HEK293 (cell line): ENCODE data around the gene DPH7.

Experiments
- EGR2 ChIP-seq: fragments of 450-650 bp; formaldehyde crosslinking; IDR thresholded peaks from 2 replicates; pipeline ENCODE4 v1.5.1; 2016; ENCODE audit warnings: low read depth, missing biosample characterization, missing genetic modification characterization
- IKZF3 ChIP-seq: fragments of 450-650 bp; IDR thresholded peaks from 2 replicates; pipeline ENCODE4 v1.5.0; 2018; ENCODE audit warnings: missing biosample characterization, mild to moderate bottlenecking, missing genetic modification characterization, moderate library complexity
- KLF10 ChIP-seq: fragments of 450-650 bp; IDR thresholded peaks from 2 replicates; pipeline ENCODE4 v1.5.1; 2018; ENCODE audit warnings: missing biosample characterization, mild to moderate bottlenecking, missing genetic modification characterization
- OSR2 ChIP-seq: fragments of 450-650 bp; formaldehyde crosslinking; IDR thresholded peaks from 2 replicates; pipeline ENCODE4 v1.5.1; 2016; ENCODE audit warnings: missing biosample characterization, missing genetic modification characterization
- PRDM1 ChIP-seq: fragments of 450-650 bp; formaldehyde crosslinking; IDR thresholded peaks from 2 replicates; pipeline ENCODE4; 2016; ENCODE audit warnings: missing biosample characterization, missing genetic modification characterization
- SP7 ChIP-seq: fragments of 450-650 bp; formaldehyde crosslinking; IDR thresholded peaks from 2 replicates; pipeline ENCODE4 v1.5.1; 2016; ENCODE audit warnings: missing biosample characterization, missing genetic modification characterization
- YY1 ChIP-seq: fragments of 450-650 bp; formaldehyde crosslinking; IDR thresholded peaks from 2 replicates; pipeline ENCODE4 v1.5.1; 2018; ENCODE audit warnings: missing biosample characterization, missing genetic modification characterization
- ZBTB48 ChIP-seq: fragments of 450-650 bp; formaldehyde crosslinking; IDR thresholded peaks from 2 replicates; pipeline ENCODE4 v1.5.1; 2016; ENCODE audit warnings: missing biosample characterization, missing genetic modification characterization
- ZFHX2 ChIP-seq: fragments of 450-650 bp; formaldehyde crosslinking; conservative IDR thresholded peaks from 2 replicates; pipeline ENCODE4 v1.5.1; 2016; ENCODE audit warnings: missing biosample characterization, missing genetic modification characterization
- ZFP37 ChIP-seq: fragments of 450-650 bp; formaldehyde crosslinking; IDR thresholded peaks from 2 replicates; pipeline ENCODE4 v1.5.1; 2016; ENCODE audit warnings: missing biosample characterization, missing genetic modification characterization
- ZNF274 ChIP-seq, 2 experiments: fragments of 200-500 bp in 1 of 2; fragments of 450-650 bp in 1 of 2; sonication (Bioruptor generic) in 1 of 2; formaldehyde crosslinking in 1 of 2; IDR thresholded peaks; 2 replicates each; pipeline versions ENCODE4 v1.5.1 to v1.6.1; 2014 to 2016; ENCODE audit warnings: borderline replicate concordance in 1 of 2, inconsistent platforms in 1 of 2, low read length in 1 of 2, missing biosample characterization in 1 of 2, missing genetic modification characterization in 1 of 2
- ZNF433 ChIP-seq: fragments of 450-650 bp; formaldehyde crosslinking; IDR thresholded peaks from 2 replicates; pipeline ENCODE4 v1.5.1; 2016; ENCODE audit warnings: missing biosample characterization, missing genetic modification characterization, low read depth
- ZNF473 ChIP-seq: fragments of 450-650 bp; formaldehyde crosslinking; IDR thresholded peaks from 2 replicates; pipeline ENCODE4 v1.5.1; 2017; ENCODE audit warnings: missing biosample characterization, missing genetic modification characterization
- ZNF501 ChIP-seq: fragments of 450-650 bp; formaldehyde crosslinking; IDR thresholded peaks from 2 replicates; pipeline ENCODE4 v1.5.1; 2016; ENCODE audit warnings: missing biosample characterization, missing genetic modification characterization
- ZNF585B ChIP-seq: fragments of 450-650 bp; formaldehyde crosslinking; IDR thresholded peaks from 2 replicates; pipeline ENCODE4 v1.5.1; 2016; ENCODE audit warnings: missing biosample characterization, missing genetic modification characterization
- ZNF658 ChIP-seq: fragments of 450-650 bp; formaldehyde crosslinking; IDR thresholded peaks from 2 replicates; pipeline ENCODE4; 2016; ENCODE audit warnings: missing biosample characterization, missing genetic modification characterization
- ZNF660 ChIP-seq: fragments of 450-650 bp; IDR thresholded peaks from 2 replicates; pipeline ENCODE4 v1.5.1; 2018; ENCODE audit warnings: missing biosample characterization, mild to moderate bottlenecking, missing genetic modification characterization
- ZNF677 ChIP-seq: fragments of 450-650 bp; IDR thresholded peaks from 2 replicates; pipeline ENCODE4 v1.5.0; 2018; ENCODE audit warnings: missing biosample characterization, mild to moderate bottlenecking, missing genetic modification characterization, moderate library complexity
- ZNF747 ChIP-seq: fragments of 450-650 bp; formaldehyde crosslinking; IDR thresholded peaks from 2 replicates; pipeline ENCODE4 v1.5.1; 2016; ENCODE audit warnings: missing biosample characterization, missing genetic modification characterization
- ZNF830 ChIP-seq: fragments of 450-650 bp; IDR thresholded peaks from 2 replicates; pipeline ENCODE4 v1.5.0; 2018; ENCODE audit warnings: missing biosample characterization, missing genetic modification characterization, low read depth, mild to moderate bottlenecking, moderate library complexity
- TF ChIP-seq, protein P1 (sequence below): fragments of 450-650 bp; formaldehyde crosslinking; IDR thresholded peaks from 2 replicates; pipeline ENCODE4 v1.5.1; 2016; ENCODE audit warnings: missing biosample characterization, missing genetic modification characterization
- TF ChIP-seq, protein P2 (sequence below): fragments of 450-650 bp; formaldehyde crosslinking; IDR thresholded peaks from 2 replicates; pipeline ENCODE4 v1.5.1; 2017; ENCODE audit warnings: missing biosample characterization, missing genetic modification characterization
- TF ChIP-seq, protein P3 (sequence below): fragments of 450-650 bp; formaldehyde crosslinking; IDR thresholded peaks from 2 replicates; pipeline ENCODE4; 2016; ENCODE audit warnings: missing biosample characterization, missing genetic modification characterization
- TF ChIP-seq, protein P4 (sequence below): fragments of 450-650 bp; formaldehyde crosslinking; IDR thresholded peaks from 2 replicates; pipeline ENCODE4 v1.5.1; 2016; ENCODE audit warnings: missing biosample characterization, missing genetic modification characterization, low read depth
- TF ChIP-seq, protein P5 (sequence below): fragments of 450-650 bp; formaldehyde crosslinking; IDR thresholded peaks from 2 replicates; pipeline ENCODE4 v1.5.1; 2016; ENCODE audit warnings: missing biosample characterization, missing genetic modification characterization
- TF ChIP-seq, protein P6 (sequence below): fragments of 450-650 bp; formaldehyde crosslinking; IDR thresholded peaks from 2 replicates; pipeline ENCODE4 v1.5.1; 2016; ENCODE audit warnings: missing biosample characterization, missing genetic modification characterization, low read depth

DPH7 gene

DNA sequence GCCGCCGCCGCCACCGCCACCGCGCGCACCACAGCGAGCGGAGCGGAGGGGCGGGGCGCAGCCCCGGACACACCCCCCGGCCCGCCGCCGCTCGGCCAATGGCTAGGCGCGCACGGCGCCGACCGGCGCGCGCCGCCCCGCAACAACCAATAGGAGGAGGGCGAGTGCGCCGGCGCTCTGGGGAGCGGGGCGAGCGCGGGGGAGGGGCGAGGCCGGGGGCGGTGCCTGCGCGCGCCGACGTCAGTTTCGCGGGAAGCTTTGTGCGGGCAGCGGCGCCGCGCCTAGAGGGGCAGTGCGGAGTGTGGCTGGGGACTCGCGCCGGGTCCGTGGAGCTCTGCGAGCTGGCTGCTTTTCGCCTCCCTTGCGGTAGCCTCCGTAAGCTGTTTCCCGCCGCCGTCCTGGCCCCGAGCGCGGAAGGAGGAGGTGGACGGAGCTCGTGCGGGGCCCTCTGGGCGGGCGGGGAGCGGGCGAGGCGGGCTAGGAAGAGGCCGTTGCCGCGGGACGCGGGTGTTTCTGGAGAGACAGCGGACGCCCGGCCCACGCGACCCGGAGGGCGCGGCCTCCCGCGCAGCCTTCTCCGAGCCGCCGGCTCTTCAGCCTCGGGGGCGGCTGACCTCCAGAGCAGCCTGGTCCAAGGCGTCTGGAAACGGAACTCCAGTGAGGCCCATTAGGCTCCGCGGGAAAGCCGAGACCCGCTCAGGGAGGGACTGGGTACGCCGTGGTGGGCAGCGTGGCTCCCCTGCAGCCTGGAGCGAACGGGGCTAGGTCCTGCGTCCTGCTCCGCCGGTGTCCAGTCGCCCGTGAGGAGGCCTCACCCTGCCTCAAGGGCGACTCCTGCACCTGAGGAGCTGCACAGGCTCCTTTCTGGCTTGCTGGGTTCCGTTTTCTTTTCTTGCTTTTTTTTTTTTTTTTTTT, 12.0 kb upstream of the DPH7 start, which contains the start of gene ZMYND19 (continued):
- TF ChIP-seq, protein P1, sequence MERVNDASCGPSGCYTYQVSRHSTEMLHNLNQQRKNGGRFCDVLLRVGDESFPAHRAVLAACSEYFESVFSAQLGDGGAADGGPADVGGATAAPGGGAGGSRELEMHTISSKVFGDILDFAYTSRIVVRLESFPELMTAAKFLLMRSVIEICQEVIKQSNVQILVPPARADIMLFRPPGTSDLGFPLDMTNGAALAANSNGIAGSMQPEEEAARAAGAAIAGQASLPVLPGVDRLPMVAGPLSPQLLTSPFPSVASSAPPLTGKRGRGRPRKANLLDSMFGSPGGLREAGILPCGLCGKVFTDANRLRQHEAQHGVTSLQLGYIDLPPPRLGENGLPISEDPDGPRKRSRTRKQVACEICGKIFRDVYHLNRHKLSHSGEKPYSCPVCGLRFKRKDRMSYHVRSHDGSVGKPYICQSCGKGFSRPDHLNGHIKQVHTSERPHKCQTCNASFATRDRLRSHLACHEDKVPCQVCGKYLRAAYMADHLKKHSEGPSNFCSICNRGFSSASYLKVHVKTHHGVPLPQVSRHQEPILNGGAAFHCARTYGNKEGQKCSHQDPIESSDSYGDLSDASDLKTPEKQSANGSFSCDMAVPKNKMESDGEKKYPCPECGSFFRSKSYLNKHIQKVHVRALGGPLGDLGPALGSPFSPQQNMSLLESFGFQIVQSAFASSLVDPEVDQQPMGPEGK, result peak; percentile 69
- TF ChIP-seq ZNF274 (IDR thresholded peaks at IDR 0.05; ENCODE audit: low read length) (no peak), ZNF274 (tag by site-specific recombination; IDR thresholded peaks at IDR 0.05; ENCODE audit: borderline replicate concordance) (no peak), ZBTB48 (tag by site-specific recombination) (peak; percentile 51; the same call in 1 of the 2 replicates), ZNF585B (no peak), ZNF658 (no peak), ZFHX2 (tag by site-specific recombination) (peak; percentile 73), ZNF677 (tag by site-specific recombination) (no peak), IKZF3 (no peak), ZNF747 (tag by site-specific recombination) (no peak), KLF10 (tag by site-specific recombination) (peak; percentile 96), SP7 (tag by site-specific recombination) (peak; percentile 60), ZNF473 (tag by site-specific recombination) (no peak), EGR2 (tag by site-specific recombination) (peak; percentile 65), ZFP37 (tag by site-specific recombination) (no peak), PRDM1 (tag by site-specific recombination) (no peak), YY1 (tag by site-specific recombination) (no peak), ZNF660 (tag by site-specific recombination) (no peak; the same call in 1 of the 2 replicates), ZNF830 (no peak), ZNF501 (tag by site-specific recombination) (0 out of 2 replicates have a peak, but pooled peaks have one; percentile 66), OSR2 (tag by site-specific recombination) (no peak), ZNF433 (tag by site-specific recombination) (no peak)
- TF ChIP-seq, protein P2, sequence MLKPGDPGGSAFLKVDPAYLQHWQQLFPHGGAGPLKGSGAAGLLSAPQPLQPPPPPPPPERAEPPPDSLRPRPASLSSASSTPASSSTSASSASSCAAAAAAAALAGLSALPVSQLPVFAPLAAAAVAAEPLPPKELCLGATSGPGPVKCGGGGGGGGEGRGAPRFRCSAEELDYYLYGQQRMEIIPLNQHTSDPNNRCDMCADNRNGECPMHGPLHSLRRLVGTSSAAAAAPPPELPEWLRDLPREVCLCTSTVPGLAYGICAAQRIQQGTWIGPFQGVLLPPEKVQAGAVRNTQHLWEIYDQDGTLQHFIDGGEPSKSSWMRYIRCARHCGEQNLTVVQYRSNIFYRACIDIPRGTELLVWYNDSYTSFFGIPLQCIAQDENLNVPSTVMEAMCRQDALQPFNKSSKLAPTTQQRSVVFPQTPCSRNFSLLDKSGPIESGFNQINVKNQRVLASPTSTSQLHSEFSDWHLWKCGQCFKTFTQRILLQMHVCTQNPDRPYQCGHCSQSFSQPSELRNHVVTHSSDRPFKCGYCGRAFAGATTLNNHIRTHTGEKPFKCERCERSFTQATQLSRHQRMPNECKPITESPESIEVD (tag by site-specific recombination), result no peak
- TF ChIP-seq, protein P3, sequence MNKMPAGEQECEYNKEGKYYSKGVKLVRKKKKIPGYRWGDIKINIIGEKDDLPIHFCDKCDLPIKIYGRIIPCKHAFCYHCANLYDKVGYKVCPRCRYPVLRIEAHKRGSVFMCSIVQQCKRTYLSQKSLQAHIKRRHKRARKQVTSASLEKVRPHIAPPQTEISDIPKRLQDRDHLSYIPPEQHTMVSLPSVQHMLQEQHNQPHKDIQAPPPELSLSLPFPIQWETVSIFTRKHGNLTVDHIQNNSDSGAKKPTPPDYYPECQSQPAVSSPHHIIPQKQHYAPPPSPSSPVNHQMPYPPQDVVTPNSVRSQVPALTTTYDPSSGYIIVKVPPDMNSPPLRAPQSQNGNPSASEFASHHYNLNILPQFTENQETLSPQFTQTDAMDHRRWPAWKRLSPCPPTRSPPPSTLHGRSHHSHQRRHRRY (tag by site-specific recombination), result no peak
- TF ChIP-seq, protein P4, sequence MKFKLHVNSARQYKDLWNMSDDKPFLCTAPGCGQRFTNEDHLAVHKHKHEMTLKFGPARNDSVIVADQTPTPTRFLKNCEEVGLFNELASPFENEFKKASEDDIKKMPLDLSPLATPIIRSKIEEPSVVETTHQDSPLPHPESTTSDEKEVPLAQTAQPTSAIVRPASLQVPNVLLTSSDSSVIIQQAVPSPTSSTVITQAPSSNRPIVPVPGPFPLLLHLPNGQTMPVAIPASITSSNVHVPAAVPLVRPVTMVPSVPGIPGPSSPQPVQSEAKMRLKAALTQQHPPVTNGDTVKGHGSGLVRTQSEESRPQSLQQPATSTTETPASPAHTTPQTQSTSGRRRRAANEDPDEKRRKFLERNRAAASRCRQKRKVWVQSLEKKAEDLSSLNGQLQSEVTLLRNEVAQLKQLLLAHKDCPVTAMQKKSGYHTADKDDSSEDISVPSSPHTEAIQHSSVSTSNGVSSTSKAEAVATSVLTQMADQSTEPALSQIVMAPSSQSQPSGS (tag by site-specific recombination), result no peak
- TF ChIP-seq, protein P5, sequence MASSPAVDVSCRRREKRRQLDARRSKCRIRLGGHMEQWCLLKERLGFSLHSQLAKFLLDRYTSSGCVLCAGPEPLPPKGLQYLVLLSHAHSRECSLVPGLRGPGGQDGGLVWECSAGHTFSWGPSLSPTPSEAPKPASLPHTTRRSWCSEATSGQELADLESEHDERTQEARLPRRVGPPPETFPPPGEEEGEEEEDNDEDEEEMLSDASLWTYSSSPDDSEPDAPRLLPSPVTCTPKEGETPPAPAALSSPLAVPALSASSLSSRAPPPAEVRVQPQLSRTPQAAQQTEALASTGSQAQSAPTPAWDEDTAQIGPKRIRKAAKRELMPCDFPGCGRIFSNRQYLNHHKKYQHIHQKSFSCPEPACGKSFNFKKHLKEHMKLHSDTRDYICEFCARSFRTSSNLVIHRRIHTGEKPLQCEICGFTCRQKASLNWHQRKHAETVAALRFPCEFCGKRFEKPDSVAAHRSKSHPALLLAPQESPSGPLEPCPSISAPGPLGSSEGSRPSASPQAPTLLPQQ (tag by site-specific recombination), result peak; percentile 64
- TF ChIP-seq, protein P6, sequence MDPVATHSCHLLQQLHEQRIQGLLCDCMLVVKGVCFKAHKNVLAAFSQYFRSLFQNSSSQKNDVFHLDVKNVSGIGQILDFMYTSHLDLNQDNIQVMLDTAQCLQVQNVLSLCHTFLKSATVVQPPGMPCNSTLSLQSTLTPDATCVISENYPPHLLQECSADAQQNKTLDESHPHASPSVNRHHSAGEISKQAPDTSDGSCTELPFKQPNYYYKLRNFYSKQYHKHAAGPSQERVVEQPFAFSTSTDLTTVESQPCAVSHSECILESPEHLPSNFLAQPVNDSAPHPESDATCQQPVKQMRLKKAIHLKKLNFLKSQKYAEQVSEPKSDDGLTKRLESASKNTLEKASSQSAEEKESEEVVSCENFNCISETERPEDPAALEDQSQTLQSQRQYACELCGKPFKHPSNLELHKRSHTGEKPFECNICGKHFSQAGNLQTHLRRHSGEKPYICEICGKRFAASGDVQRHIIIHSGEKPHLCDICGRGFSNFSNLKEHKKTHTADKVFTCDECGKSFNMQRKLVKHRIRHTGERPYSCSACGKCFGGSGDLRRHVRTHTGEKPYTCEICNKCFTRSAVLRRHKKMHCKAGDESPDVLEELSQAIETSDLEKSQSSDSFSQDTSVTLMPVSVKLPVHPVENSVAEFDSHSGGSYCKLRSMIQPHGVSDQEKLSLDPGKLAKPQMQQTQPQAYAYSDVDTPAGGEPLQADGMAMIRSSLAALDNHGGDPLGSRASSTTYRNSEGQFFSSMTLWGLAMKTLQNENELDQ (tag by site-specific recombination), result no peak
